ENCODE results near the gene MAP2K4.

DNA sequence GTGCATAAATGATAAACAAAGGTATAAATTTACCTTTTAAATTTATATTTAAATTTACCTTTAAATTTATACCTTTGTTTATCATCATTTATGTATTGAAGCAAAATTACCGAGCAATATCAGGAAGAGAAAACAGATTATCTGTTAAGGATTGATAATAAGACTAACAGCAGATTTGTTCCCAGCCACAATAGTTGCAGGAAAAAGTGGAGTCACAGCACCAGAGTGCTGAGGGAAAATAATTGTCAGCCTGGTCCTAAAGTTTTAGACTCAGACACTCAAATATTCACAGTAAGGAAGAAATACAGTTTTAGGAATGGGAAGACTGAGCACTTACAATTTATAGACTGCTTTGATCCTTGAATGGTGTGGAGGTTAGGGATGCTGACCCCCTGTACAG is 117.2 kb downstream of the MAP2K4 start:
- TF ChIP-seq, protein P1, sequence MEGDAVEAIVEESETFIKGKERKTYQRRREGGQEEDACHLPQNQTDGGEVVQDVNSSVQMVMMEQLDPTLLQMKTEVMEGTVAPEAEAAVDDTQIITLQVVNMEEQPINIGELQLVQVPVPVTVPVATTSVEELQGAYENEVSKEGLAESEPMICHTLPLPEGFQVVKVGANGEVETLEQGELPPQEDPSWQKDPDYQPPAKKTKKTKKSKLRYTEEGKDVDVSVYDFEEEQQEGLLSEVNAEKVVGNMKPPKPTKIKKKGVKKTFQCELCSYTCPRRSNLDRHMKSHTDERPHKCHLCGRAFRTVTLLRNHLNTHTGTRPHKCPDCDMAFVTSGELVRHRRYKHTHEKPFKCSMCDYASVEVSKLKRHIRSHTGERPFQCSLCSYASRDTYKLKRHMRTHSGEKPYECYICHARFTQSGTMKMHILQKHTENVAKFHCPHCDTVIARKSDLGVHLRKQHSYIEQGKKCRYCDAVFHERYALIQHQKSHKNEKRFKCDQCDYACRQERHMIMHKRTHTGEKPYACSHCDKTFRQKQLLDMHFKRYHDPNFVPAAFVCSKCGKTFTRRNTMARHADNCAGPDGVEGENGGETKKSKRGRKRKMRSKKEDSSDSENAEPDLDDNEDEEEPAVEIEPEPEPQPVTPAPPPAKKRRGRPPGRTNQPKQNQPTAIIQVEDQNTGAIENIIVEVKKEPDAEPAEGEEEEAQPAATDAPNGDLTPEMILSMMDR (IDR thresholded peaks at IDR 0.05; ENCODE audit: low read depth, low read length, poor library complexity, severe bottlenecking), result no peak
- no peak for TF ChIP-seq EZH2phosphoT487 (IDR thresholded peaks at IDR 0.05; ENCODE audit: borderline replicate concordance, low read length)
